ENCODE measurements around the gene SNHG17.
"Not testable (repeated sequence)": the region's sequence is repeated elsewhere in the genome, so short reads cannot be mapped to it uniquely, and the experiment has no call there.

SNHG17 gene

GRCh38 chr20:38454556-38455473 is 19.7 kb upstream of the SNHG17 start:
- H3K4me3 Mint-ChIP-seq, result no peak overlapping the region
- no peaks in the 10 kb centered on the region for H3K27me3 Mint-ChIP-seq
- peaks cover 22% of the 10 kb centered on the region for H3K36me3 Mint-ChIP-seq
- H3K27ac Mint-ChIP-seq, result no peak overlapping the region
- no peaks in the 10 kb centered on the region for H3K9me3 Mint-ChIP-seq
- no peak for ATAC-seq
- peaks cover 12% of the 10 kb centered on the region for H3K4me1 Mint-ChIP-seq

GRCh38 chr20:38453941-38454340 is 18.8 kb upstream of the SNHG17 start:
- Mint-ChIP-seq H3K9me3 (no peaks in the 10 kb centered on the region), H3K27me3 (no peaks in the 10 kb centered on the region)
- no peak for ATAC-seq

GRCh38 chr20:38452880-38453624 is 17.9 kb upstream of the SNHG17 start:
- Mint-ChIP-seq H3K27me3 (no peaks in the 10 kb centered on the region), H3K27ac (no peak overlapping the region)

More at GRCh38 chr20:38453941-38454340, 18.8 kb upstream of the SNHG17 start:
- Mint-ChIP-seq H3K4me3 (no peak overlapping the region), H3K27ac (no peak overlapping the region), H3K4me1 (peaks cover 12% of the 10 kb centered on the region), H3K36me3 (peaks cover 29% of the 10 kb centered on the region)

GRCh38 chr20:38450412-38450975 is 15.4 kb upstream of the SNHG17 start:
- no peak for ATAC-seq
- Mint-ChIP-seq H3K27me3 (no peaks in the 10 kb centered on the region), H3K4me3 (no peak overlapping the region), H3K9me3 (no peaks in the 10 kb centered on the region), H3K4me1 (peaks cover 31% of the 10 kb centered on the region), H3K36me3 (peaks cover 29% of the 10 kb centered on the region), H3K27ac (no peak overlapping the region)

More at GRCh38 chr20:38452880-38453624, 17.9 kb upstream of the SNHG17 start:
- H3K9me3 Mint-ChIP-seq, result no peaks in the 10 kb centered on the region
- H3K4me1 Mint-ChIP-seq, result peaks cover 20% of the 10 kb centered on the region
- peaks cover 29% of the 10 kb centered on the region for H3K36me3 Mint-ChIP-seq
- ATAC-seq, result no peak
- no peak overlapping the region for H3K4me3 Mint-ChIP-seq

- Mint-ChIP-seq H3K27ac (peak overlapping the region; percentile 0), H3K4me3 (no peak overlapping the region), H3K4me1 (peaks cover 31% of the 10 kb centered on the region), H3K9me3 (no peaks in the 10 kb centered on the region), H3K27me3 (no peaks in the 10 kb centered on the region), H3K36me3 (peaks cover 29% of the 10 kb centered on the region)
- no peak for ATAC-seq
Observed at GRCh38 chr20:38449046-38449445, 13.9 kb upstream of the SNHG17 start.

DNA sequence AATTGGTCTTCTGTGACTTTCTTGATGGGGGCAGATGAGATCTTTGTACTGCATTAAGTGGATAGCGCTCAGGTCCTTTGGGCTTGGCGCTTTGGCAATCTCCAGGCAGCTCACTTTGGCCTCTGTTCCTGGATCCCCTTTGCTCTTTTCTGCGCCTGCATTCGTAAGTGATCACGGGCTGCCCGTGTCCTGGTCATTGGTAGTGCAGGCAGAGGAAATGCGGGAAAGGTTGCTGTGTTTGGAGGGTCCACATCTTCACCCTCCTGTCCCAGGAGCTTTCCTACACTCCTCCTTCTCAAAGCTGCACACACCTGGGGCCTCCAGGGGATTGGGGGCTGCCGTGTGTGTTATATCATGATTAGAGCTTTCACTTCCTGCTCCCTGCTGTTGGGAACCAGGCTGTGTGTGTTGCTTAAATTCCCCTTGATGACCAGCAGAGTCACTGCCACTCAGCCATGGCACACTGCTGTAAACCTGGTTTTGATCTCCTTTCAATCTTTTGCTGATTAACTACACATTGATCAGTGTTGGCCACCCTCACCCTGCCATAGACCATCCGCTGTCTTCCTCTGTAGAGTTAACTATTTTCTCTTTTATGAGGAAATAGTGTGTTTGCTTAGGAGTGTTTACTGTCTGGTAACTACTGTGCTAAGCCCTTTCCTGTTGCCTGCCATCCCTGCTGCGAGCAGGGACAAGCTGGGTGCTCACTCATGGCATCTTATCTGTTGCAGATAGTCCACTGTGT is 13.0 kb upstream of the SNHG17 start:
- no peaks in the 10 kb centered on the region for H3K27me3 Mint-ChIP-seq
- ATAC-seq, result peak; percentile 74
- H3K4me1 Mint-ChIP-seq, result peaks cover 22% of the 10 kb centered on the region
- peak overlapping the region; percentile 90 for H3K27ac Mint-ChIP-seq
- no peaks in the 10 kb centered on the region for H3K9me3 Mint-ChIP-seq
- H3K36me3 Mint-ChIP-seq, result peaks cover 29% of the 10 kb centered on the region
- peak overlapping the region; percentile 80 for H3K4me3 Mint-ChIP-seq

DNA sequence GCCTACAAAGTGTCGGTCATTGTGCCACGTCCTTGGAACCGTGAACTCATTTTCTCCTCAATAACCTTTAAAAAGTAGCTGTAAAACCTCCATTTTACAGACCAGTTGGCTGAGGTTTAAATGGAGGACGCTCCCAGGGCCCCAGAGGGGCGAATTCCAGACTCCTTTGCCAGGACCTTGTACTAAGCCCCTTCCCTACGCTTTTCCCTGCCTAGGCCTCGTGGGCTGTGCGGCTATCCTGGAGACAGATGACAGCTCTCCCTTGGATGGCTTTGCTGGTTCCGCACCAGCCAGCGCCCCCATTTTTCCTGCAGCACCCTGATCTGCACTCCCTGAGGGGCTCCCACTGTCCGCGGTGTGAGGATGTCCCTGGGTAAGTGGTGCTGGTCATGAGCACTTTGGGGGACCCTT is 12.1 kb upstream of the SNHG17 start:
- Mint-ChIP-seq H3K27me3 (peaks cover under 1% of the 10 kb centered on the region), H3K9me3 (no peaks in the 10 kb centered on the region), H3K27ac (peak overlapping the region; percentile 90), H3K4me1 (peaks cover 20% of the 10 kb centered on the region), H3K36me3 (peaks cover 29% of the 10 kb centered on the region), H3K4me3 (peak overlapping the region; percentile 80)
- no peak for ATAC-seq

DNA sequence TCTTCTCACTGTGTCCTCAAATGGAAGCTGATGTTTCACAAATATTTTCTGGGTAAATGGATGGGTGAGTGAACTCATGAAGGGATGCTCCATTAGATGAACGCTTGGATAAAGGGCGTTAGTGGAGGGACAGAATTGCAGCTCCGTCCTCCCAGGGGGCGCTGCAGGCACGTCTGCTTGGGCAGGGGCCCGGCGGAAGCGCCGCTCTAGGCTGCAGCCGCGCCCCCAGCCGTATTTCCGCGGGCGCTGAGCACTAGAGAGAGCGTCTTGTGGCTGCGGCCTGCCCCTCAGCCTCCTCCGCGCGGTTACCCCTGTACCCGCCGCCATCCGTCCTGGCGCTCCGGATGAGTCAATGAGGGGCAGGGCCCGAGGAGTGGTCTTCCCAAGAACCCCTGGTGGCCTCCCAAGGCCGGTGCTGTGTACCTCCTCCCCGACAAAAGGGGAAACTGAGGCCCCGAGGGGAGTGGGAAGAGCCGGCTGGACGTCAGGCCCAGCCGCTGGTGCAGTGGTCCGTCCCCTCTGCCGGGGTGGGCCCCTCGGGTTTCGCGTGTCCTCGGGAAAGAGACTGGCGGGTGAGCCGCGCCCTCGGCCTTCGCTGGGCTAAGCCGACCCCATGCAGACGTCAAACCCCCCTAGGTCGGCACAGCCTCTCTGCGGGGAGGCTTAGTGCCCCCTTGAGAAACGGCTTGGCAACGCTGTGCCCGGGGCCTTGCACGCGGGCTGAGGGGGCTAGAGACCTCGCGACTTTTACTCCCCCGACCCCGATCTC is 11.5 kb upstream of the SNHG17 start:
- Mint-ChIP-seq H3K27ac (peak overlapping the region; percentile 90), H3K9me3 (no peaks in the 10 kb centered on the region), H3K4me1 (peaks cover 20% of the 10 kb centered on the region), H3K4me3 (peak overlapping the region; percentile 80), H3K27me3 (peaks cover 6% of the 10 kb centered on the region), H3K36me3 (peaks cover 25% of the 10 kb centered on the region)
- ATAC-seq, result peak; percentile 96

GRCh38 chr20:38445901-38446425 is 10.8 kb upstream of the SNHG17 start:
- H3K4me1 Mint-ChIP-seq, result peaks cover 20% of the 10 kb centered on the region
- no peak for ATAC-seq
- H3K27ac Mint-ChIP-seq, result peak overlapping the region; percentile 90
- no peaks in the 10 kb centered on the region for H3K9me3 Mint-ChIP-seq
- H3K27me3 Mint-ChIP-seq, result peaks cover 9% of the 10 kb centered on the region
- peaks cover 19% of the 10 kb centered on the region for H3K36me3 Mint-ChIP-seq
- H3K4me3 Mint-ChIP-seq, result peak overlapping the region; percentile 80

- no peak for ATAC-seq
- peaks cover 20% of the 10 kb centered on the region for H3K4me1 Mint-ChIP-seq
- H3K9me3 Mint-ChIP-seq, result no peaks in the 10 kb centered on the region
- peaks cover 14% of the 10 kb centered on the region for H3K36me3 Mint-ChIP-seq
- H3K27ac Mint-ChIP-seq, result no peak overlapping the region
- H3K4me3 Mint-ChIP-seq, result no peak overlapping the region
- peaks cover 9% of the 10 kb centered on the region for H3K27me3 Mint-ChIP-seq
Observed at GRCh38 chr20:38445381-38445796, 10.3 kb upstream of the SNHG17 start.

DNA sequence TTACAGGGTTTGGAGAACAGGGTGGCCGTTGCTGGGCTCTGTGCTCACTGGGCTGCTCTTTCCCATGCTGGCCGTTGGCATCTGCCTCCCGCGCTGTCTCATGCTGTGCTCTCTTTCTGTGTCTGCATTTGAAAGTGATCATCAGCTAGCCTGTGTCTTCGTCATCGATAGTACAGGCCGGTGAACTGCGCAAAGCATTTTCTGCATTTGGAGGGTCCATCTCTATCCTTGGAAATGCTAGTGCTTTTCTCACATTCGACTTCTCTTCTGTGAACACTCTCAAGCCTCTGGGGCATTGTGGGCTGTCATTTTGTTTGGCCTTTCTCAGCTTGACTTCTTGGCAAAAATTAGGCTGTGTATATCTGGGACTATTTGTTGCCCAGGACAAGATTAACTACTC is 6.8 kb upstream of the SNHG17 start:
- H3K4me1 Mint-ChIP-seq, result no peaks in the 10 kb centered on the region
- no peak overlapping the region for H3K27ac Mint-ChIP-seq
- H3K4me3 Mint-ChIP-seq, result no peak overlapping the region
- H3K9me3 Mint-ChIP-seq, result no peaks in the 10 kb centered on the region
- H3K36me3 Mint-ChIP-seq, result no peaks in the 10 kb centered on the region
- H3K27me3 Mint-ChIP-seq, result peaks cover 21% of the 10 kb centered on the region
- ATAC-seq, result no peak

DNA sequence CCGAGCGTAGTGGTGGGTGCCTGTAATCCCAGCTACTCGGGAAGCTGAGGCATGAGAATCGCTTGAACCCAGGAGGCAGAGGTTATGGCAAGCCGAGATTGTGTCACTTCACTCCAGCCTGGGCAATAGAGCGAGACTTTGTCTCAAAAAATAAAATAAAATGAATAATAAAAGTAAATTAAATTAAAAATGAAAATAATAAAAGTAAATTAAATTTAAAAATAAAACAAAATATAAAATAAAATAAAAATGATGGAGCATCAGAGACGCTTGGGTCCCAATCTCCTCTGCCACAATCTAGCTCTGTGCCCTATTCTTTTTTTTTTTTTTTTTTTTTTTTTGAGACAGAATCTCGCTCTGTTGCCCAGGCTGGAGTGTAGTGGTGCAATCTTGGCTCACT is 6.0 kb upstream of the SNHG17 start:
- ATAC-seq, H3K36me3 Mint-ChIP-seq, H3K27ac Mint-ChIP-seq, H3K4me3 Mint-ChIP-seq, H3K4me1 Mint-ChIP-seq, H3K9me3 Mint-ChIP-seq: not testable (repeated sequence)
- peaks cover 21% of the 10 kb centered on the region for H3K27me3 Mint-ChIP-seq

- Mint-ChIP-seq H3K27ac (no peak overlapping the region), H3K27me3 (peaks cover 21% of the 10 kb centered on the region), H3K36me3 (peaks cover 14% of the 10 kb centered on the region), H3K4me3 (no peak overlapping the region), H3K4me1 (peaks cover 19% of the 10 kb centered on the region), H3K9me3 (no peaks in the 10 kb centered on the region)
- ATAC-seq, result no peak
Observed at GRCh38 chr20:38437796-38438195, 2.7 kb upstream of the SNHG17 start.

DNA sequence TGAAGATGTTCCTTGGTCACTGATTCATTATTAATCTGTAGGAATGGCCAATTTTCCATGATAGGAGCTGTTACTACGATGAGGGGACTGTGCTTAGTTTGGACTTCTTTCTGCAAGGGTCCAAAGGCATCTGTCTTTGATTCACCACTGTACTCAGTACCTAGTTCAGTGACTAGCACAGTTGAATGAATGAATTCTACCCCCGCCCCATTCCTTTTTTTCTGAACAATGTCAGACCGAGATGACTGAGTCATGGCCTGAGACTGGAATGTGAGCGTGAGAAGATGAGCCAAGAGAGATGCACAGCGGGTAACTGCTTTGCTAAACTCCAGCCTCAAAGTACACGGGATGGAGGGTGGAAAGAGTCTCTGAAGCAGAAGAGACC is 419 bp upstream of the SNHG17 start:
- peaks cover 41% of the 10 kb centered on the region for H3K4me1 Mint-ChIP-seq
- H3K27ac Mint-ChIP-seq, result peak overlapping the region; percentile 99
- ATAC-seq, result no peak
- peaks cover 36% of the 10 kb centered on the region for H3K36me3 Mint-ChIP-seq
- peak overlapping the region; percentile 94 for H3K4me3 Mint-ChIP-seq
- no peaks in the 10 kb centered on the region for H3K9me3 Mint-ChIP-seq
- H3K27me3 Mint-ChIP-seq, result peaks cover 12% of the 10 kb centered on the region
